ENCODE measurements around the gene ITPR2.

The ITPR2 gene

GRCh38 chr12:26499979-26500640 is 332.9 kb downstream of the ITPR2 start:
- H3K36me3 ChIP-seq (ENCODE audit: control insufficient read depth, insufficient read depth, low read length) = no peaks in the 10 kb centered on the region; the same call in 1 of the 2 replicates
- TF ChIP-seq, protein P1, sequence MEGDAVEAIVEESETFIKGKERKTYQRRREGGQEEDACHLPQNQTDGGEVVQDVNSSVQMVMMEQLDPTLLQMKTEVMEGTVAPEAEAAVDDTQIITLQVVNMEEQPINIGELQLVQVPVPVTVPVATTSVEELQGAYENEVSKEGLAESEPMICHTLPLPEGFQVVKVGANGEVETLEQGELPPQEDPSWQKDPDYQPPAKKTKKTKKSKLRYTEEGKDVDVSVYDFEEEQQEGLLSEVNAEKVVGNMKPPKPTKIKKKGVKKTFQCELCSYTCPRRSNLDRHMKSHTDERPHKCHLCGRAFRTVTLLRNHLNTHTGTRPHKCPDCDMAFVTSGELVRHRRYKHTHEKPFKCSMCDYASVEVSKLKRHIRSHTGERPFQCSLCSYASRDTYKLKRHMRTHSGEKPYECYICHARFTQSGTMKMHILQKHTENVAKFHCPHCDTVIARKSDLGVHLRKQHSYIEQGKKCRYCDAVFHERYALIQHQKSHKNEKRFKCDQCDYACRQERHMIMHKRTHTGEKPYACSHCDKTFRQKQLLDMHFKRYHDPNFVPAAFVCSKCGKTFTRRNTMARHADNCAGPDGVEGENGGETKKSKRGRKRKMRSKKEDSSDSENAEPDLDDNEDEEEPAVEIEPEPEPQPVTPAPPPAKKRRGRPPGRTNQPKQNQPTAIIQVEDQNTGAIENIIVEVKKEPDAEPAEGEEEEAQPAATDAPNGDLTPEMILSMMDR (IDR thresholded peaks at IDR 0.05; ENCODE audit: insufficient read depth, low read length, poor library complexity, severe bottlenecking) = no peak
- H3K4me3 ChIP-seq (replicated peaks; ENCODE audit: low read depth, low read length) = no peak overlapping the region
- no peaks in the 10 kb centered on the region for H3K27me3 ChIP-seq (replicated peaks; ENCODE audit: control insufficient read depth, insufficient read depth, low read length)
- DNase-seq (ENCODE audit: extremely low read depth, insufficient read length) = no peak

GRCh38 chr12:26496170-26496569 is 336.8 kb downstream of the ITPR2 start:
- no peak for DNase-seq (ENCODE audit: extremely low read depth, insufficient read length)
- TF ChIP-seq, protein P1 (IDR thresholded peaks at IDR 0.05; ENCODE audit: insufficient read depth, low read length, poor library complexity, severe bottlenecking) = no peak

GRCh38 chr12:26493656-26494055 is 339.3 kb downstream of the ITPR2 start:
- peaks cover 4% of the 10 kb centered on the region for H3K36me3 ChIP-seq (ENCODE audit: control insufficient read depth, insufficient read depth, low read length)
- DNase-seq (ENCODE audit: extremely low read depth, insufficient read length) = no peak
- TF ChIP-seq, protein P1 (IDR thresholded peaks at IDR 0.05; ENCODE audit: insufficient read depth, low read length, poor library complexity, severe bottlenecking) = no peak
- no peak overlapping the region for H3K4me3 ChIP-seq (replicated peaks; ENCODE audit: low read depth, low read length)
- no peaks in the 10 kb centered on the region for H3K27me3 ChIP-seq (replicated peaks; ENCODE audit: control insufficient read depth, insufficient read depth, low read length)

More at GRCh38 chr12:26496170-26496569, 336.8 kb downstream of the ITPR2 start:
- Histone ChIP-seq H3K36me3 (ENCODE audit: control insufficient read depth, insufficient read depth, low read length) (no peaks in the 10 kb centered on the region; the same call in 1 of the 2 replicates), H3K4me3 (replicated peaks; ENCODE audit: low read depth, low read length) (no peak overlapping the region), H3K27me3 (replicated peaks; ENCODE audit: control insufficient read depth, insufficient read depth, low read length) (no peaks in the 10 kb centered on the region)

GRCh38 chr12:26492406-26492805 is 340.6 kb downstream of the ITPR2 start:
- TF ChIP-seq, protein P1 (IDR thresholded peaks at IDR 0.05; ENCODE audit: insufficient read depth, low read length, poor library complexity, severe bottlenecking) = no peak

GRCh38 chr12:26489908-26490307 is 343.1 kb downstream of the ITPR2 start:
- TF ChIP-seq, protein P1 (IDR thresholded peaks at IDR 0.05; ENCODE audit: insufficient read depth, low read length, poor library complexity, severe bottlenecking) = no peak
- no peak for DNase-seq (ENCODE audit: extremely low read depth, insufficient read length)

More at GRCh38 chr12:26492406-26492805, 340.6 kb downstream of the ITPR2 start:
- DNase-seq (ENCODE audit: extremely low read depth, insufficient read length) = no peak
- Histone ChIP-seq H3K27me3 (replicated peaks; ENCODE audit: control insufficient read depth, insufficient read depth, low read length) (no peaks in the 10 kb centered on the region), H3K4me3 (replicated peaks; ENCODE audit: low read depth, low read length) (no peak overlapping the region), H3K36me3 (ENCODE audit: control insufficient read depth, insufficient read depth, low read length) (peaks cover 6% of the 10 kb centered on the region)

More at GRCh38 chr12:26489908-26490307, 343.1 kb downstream of the ITPR2 start:
- Histone ChIP-seq H3K4me3 (replicated peaks; ENCODE audit: low read depth, low read length) (no peak overlapping the region), H3K36me3 (ENCODE audit: control insufficient read depth, insufficient read depth, low read length) (peaks cover 6% of the 10 kb centered on the region), H3K27me3 (replicated peaks; ENCODE audit: control insufficient read depth, insufficient read depth, low read length) (no peaks in the 10 kb centered on the region)
